ENCODE results near the gene AAMP.

Gene AAMP

GRCh38 chr2:218238887-218239286 lies 31.1 kb downstream of the AAMP start:
- no peak overlapping the region for H3K4me2 ChIP-seq (ENCODE audit: insufficient read depth, low read length)
- H4K20me1 ChIP-seq (ENCODE audit: insufficient read depth, low read length), result no peaks in the 10 kb centered on the region
- peaks cover 95% of the 10 kb centered on the region for H3K36me3 ChIP-seq (ENCODE audit: insufficient read depth, low read length)
- no peaks in the 10 kb centered on the region for H3K4me1 ChIP-seq (ENCODE audit: insufficient read depth, low read length)
- no peaks in the 10 kb centered on the region for H3K9me3 ChIP-seq (ENCODE audit: insufficient read depth, low read length, severe bottlenecking)
- no peak for TF ChIP-seq EZH2 (IDR thresholded peaks at IDR 0.05; ENCODE audit: borderline replicate concordance, low read depth, low read length, severe bottlenecking)
- TF ChIP-seq CTCF (IDR thresholded peaks at IDR 0.05; ENCODE audit: borderline replicate concordance, extremely low read depth, low read length, poor library complexity, severe bottlenecking), result no peak
- DNase-seq (no peak), ATAC-seq (ENCODE audit: insufficient read depth, low read depth) (no peak)
- no peak overlapping the region for H3K9ac ChIP-seq (ENCODE audit: low read depth, low read length)
- no peak overlapping the region for H3K4me3 ChIP-seq (ENCODE audit: low read depth in 1 of 2, low read length in 2 of 2)
- no peaks in the 10 kb centered on the region for H3K27me3 ChIP-seq (ENCODE audit: insufficient read depth, low read length, poor library complexity)
- H2AFZ ChIP-seq (ENCODE audit: low read depth, low read length), result no peak overlapping the region
- H3K79me2 ChIP-seq (ENCODE audit: insufficient read depth, low read length), result 0 out of 2 replicates have a peak, but pooled peaks cover 2% of the 10 kb centered on the region
- H3K27ac ChIP-seq (ENCODE audit: low read length), result no peak overlapping the region

- no peak overlapping the region for H3K4me3 ChIP-seq (ENCODE audit: low read depth in 1 of 2, low read length in 2 of 2)
- ATAC-seq (ENCODE audit: insufficient read depth, low read depth) (no peak), DNase-seq (no peak)
- H3K4me1 ChIP-seq (ENCODE audit: insufficient read depth, low read length), result no peaks in the 10 kb centered on the region
- no peak overlapping the region for H3K4me2 ChIP-seq (ENCODE audit: insufficient read depth, low read length)
- H3K79me2 ChIP-seq (ENCODE audit: insufficient read depth, low read length), result 0 out of 2 replicates have a peak, but pooled peaks cover 5% of the 10 kb centered on the region
- H2AFZ ChIP-seq (ENCODE audit: low read depth, low read length), result no peak overlapping the region
- no peak overlapping the region for H3K27ac ChIP-seq (ENCODE audit: low read length)
- H3K27me3 ChIP-seq (ENCODE audit: insufficient read depth, low read length, poor library complexity), result no peaks in the 10 kb centered on the region
- no peak for TF ChIP-seq CTCF (IDR thresholded peaks at IDR 0.05; ENCODE audit: borderline replicate concordance, extremely low read depth, low read length, poor library complexity, severe bottlenecking)
- TF ChIP-seq EZH2 (IDR thresholded peaks at IDR 0.05; ENCODE audit: borderline replicate concordance, low read depth, low read length, severe bottlenecking), result no peak
- H3K9ac ChIP-seq (ENCODE audit: low read depth, low read length), result no peak overlapping the region
- peaks cover 92% of the 10 kb centered on the region for H3K36me3 ChIP-seq (ENCODE audit: insufficient read depth, low read length)
- no peaks in the 10 kb centered on the region for H3K9me3 ChIP-seq (ENCODE audit: insufficient read depth, low read length, severe bottlenecking)
- no peaks in the 10 kb centered on the region for H4K20me1 ChIP-seq (ENCODE audit: insufficient read depth, low read length)
Measured at GRCh38 chr2:218236829-218237228, 33.1 kb downstream of the AAMP start.

- Histone ChIP-seq H4K20me1 (ENCODE audit: insufficient read depth, low read length) (no peaks in the 10 kb centered on the region), H3K36me3 (ENCODE audit: insufficient read depth, low read length) (peaks cover 93% of the 10 kb centered on the region), H3K27me3 (ENCODE audit: insufficient read depth, low read length, poor library complexity) (no peaks in the 10 kb centered on the region), H3K4me2 (ENCODE audit: insufficient read depth, low read length) (no peak overlapping the region), H3K4me1 (ENCODE audit: insufficient read depth, low read length) (peaks cover 6% of the 10 kb centered on the region), H2AFZ (ENCODE audit: low read depth, low read length) (no peak overlapping the region), H3K79me2 (ENCODE audit: insufficient read depth, low read length) (peaks cover 16% of the 10 kb centered on the region), H3K27ac (ENCODE audit: low read length) (no peak overlapping the region), H3K9ac (ENCODE audit: low read depth, low read length) (no peak overlapping the region), H3K9me3 (ENCODE audit: insufficient read depth, low read length, severe bottlenecking) (no peaks in the 10 kb centered on the region), H3K4me3 (ENCODE audit: low read depth in 1 of 2, low read length in 2 of 2) (no peak overlapping the region)
- no peak for ATAC-seq (ENCODE audit: insufficient read depth, low read depth)
- no peak for DNase-seq
- no peak for TF ChIP-seq CTCF (IDR thresholded peaks at IDR 0.05; ENCODE audit: borderline replicate concordance, extremely low read depth, low read length, poor library complexity, severe bottlenecking)
- no peak for TF ChIP-seq EZH2 (IDR thresholded peaks at IDR 0.05; ENCODE audit: borderline replicate concordance, low read depth, low read length, severe bottlenecking)
Measured at GRCh38 chr2:218235017-218235416, 34.9 kb downstream of the AAMP start.

- Histone ChIP-seq H3K9me3 (ENCODE audit: insufficient read depth, low read length, severe bottlenecking) (no peaks in the 10 kb centered on the region), H3K4me3 (ENCODE audit: low read depth in 1 of 2, low read length in 2 of 2) (no peak overlapping the region), H3K4me2 (ENCODE audit: insufficient read depth, low read length) (no peak overlapping the region), H3K27me3 (ENCODE audit: insufficient read depth, low read length, poor library complexity) (no peaks in the 10 kb centered on the region), H3K79me2 (ENCODE audit: insufficient read depth, low read length) (peaks cover 19% of the 10 kb centered on the region), H3K9ac (ENCODE audit: low read depth, low read length) (no peak overlapping the region), H3K36me3 (ENCODE audit: insufficient read depth, low read length) (peaks cover 93% of the 10 kb centered on the region), H3K4me1 (ENCODE audit: insufficient read depth, low read length) (peaks cover 11% of the 10 kb centered on the region), H4K20me1 (ENCODE audit: insufficient read depth, low read length) (no peaks in the 10 kb centered on the region), H3K27ac (ENCODE audit: low read length) (no peak overlapping the region), H2AFZ (ENCODE audit: low read depth, low read length) (no peak overlapping the region)
- ATAC-seq (ENCODE audit: insufficient read depth, low read depth) (no peak), DNase-seq (no peak)
- no peak for TF ChIP-seq CTCF (IDR thresholded peaks at IDR 0.05; ENCODE audit: borderline replicate concordance, extremely low read depth, low read length, poor library complexity, severe bottlenecking)
- TF ChIP-seq EZH2 (IDR thresholded peaks at IDR 0.05; ENCODE audit: borderline replicate concordance, low read depth, low read length, severe bottlenecking), result no peak
Measured at GRCh38 chr2:218234521-218234920, 35.4 kb downstream of the AAMP start.

Measured in DND-41 (cell line).